Mucosa of gallbladder (tissue), 1 donor: ENCODE measurements around the gene OTC. TPM values are rescaled to one million over a fixed set of nuclear protein-coding genes. Genes with fewer than 3 reads are reported as not detected.
A peak's percentile ranks its signal among the peaks of the same experiment; 100 is the strongest.

ENCODE experiments used
- DNase-seq: peaks from one replicate; pipeline ENCODE4 v3.0.0-alpha.2; 2020; ENCODE audit warnings: low spot score
- total RNA-seq: library from RNA; stranded (reverse); gene quantifications from one replicate; pipeline ENCODE4 v1.2.1, GENCODE V29; 2021
- donor health status: DM: no; HTN: no; CAD: no.

The OTC gene
- 4.1 TPM for total RNA-seq

DNA sequence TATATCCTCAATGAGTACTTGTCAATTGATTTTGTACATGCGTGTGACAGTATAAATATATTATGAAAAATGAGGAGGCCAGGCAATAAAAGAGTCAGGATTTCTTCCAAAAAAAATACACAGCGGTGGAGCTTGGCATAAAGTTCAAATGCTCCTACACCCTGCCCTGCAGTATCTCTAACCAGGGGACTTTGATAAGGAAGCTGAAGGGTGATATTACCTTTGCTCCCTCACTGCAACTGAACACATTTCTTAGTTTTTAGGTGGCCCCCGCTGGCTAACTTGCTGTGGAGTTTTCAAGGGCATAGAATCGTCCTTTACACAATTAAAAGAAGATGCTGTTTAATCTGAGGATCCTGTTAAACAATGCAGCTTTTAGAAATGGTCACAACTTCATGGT is at the start of gene OTC:
Gene OTC (plus strand): TSS at position 243 of the 400 bp plus-strand sequence. CDS start 93 bp downstream, at position 336.
- no peak for DNase-seq

GRCh38 chrX:38304010-38304409 is 48.4 kb upstream of the OTC start:
- no peak for DNase-seq

- no peak for DNase-seq
Measured at GRCh38 chrX:38305971-38306370, 46.4 kb upstream of the OTC start.

- DNase-seq, result no peak
Measured at GRCh38 chrX:38311743-38312142, 40.7 kb upstream of the OTC start.

- DNase-seq, result no peak
Measured at GRCh38 chrX:38312436-38312835, 40.0 kb upstream of the OTC start.

GRCh38 chrX:38313190-38313589 is 39.2 kb upstream of the OTC start:
- no peak for DNase-seq

DNA sequence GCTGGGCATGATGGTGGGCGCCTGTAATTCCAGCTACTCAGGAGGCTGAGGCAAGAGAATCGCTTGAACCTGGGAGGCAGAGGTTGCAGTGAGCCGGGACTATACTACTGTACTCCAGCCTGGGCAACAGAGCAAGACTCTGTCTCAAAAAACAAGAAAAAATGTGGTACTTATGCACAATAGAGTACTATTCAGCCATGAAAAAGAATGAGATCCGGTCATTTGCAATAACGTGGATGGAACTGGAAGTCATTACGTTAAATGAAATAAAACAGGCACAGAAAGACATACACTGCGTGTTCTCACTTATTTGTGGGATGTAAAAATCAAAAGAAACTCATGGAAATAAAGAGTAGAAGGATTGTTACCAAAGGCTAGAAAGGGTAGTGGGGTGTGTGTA is 37.2 kb upstream of the OTC start:
- no peak for DNase-seq

DNA sequence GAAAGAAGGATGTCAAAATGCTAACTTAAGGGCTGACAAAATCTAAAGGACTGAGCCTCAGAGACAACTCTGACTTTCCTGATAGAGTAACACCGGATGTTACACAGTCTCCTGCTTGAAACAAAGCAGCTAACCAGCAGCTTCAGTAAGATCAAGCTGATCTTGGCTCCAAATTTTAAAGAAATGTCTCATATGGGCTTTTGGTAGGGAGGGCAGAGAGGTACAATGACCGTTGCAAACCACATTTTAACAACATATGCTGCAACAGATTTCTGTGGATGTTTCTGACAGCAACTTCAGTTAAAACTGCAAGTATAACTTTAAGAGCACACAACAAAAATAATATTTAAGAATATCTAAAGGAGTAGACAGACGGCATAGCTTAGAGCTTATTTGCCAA is 34.2 kb upstream of the OTC start:
- DNase-seq, result no peak

GRCh38 chrX:38318606-38319005 is 33.8 kb upstream of the OTC start:
- DNase-seq, result no peak

DNA sequence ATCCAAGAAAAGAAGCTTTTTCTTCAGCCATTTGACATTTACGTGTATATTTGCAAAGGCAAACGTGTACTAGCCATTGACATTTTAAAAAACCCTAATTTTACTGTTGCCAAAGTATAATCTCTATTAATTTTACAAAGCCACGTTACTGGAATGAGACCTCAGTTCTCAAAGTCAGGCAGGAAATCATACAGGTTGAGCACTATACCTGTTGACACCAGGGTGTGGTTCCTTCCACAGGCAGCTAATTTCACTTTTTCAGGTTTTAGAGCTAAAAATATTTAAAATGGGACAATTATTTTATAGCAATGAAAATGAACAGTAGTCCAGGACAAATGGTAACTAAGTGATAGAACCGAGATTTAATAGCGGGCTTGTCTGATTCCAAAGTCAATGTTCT is 31.6 kb upstream of the OTC start:
- no peak for DNase-seq

DNA sequence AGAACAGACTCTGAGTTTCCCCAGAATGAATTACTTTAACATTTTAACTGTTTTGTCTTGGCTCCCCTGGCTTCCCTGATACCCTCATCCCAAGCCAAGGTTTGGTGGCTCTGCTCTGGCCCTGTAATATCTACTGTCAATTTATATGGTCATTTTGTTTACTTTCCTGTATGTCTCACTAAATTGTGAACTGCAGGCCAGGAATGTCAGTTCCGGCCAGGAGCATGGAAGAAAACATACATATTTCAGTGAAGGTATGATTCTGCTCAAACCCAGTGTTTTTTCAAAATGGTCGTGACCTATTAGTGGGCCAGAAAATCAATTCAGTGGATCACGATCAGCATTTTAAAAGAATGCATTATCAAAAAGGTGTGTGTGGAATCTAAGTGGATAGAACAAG is 26.3 kb upstream of the OTC start:
- no peak for DNase-seq

GRCh38 chrX:38327007-38327774 is 25.2 kb upstream of the OTC start, which contains the start of gene RPGR:
Gene RPGR, minus strand, starts transcription at chrX:38327509. Its CDS starts 142 bp downstream, at chrX:38327367.
- DNase-seq, result peak; percentile 94

DNA sequence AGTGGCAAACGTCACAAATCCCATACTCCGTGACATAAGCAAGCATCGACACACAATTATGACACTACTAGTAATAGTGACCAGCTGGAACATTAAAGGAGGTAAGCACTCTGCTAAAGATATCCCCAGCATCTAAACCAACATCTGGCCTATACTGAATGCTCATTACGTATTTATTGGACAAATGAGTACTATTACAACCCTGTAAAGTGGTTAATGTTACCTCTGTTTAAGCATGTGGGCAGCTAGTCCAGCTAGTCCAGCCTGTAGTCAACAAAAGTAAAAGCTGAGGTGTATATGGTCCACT is 24.7 kb upstream of the OTC start:
- DNase-seq, result no peak

- DNase-seq, result no peak
Measured at GRCh38 chrX:38332505-38332904, 19.9 kb upstream of the OTC start.

- no peak for DNase-seq
Measured at GRCh38 chrX:38335382-38335781, 17.0 kb upstream of the OTC start.

DNA sequence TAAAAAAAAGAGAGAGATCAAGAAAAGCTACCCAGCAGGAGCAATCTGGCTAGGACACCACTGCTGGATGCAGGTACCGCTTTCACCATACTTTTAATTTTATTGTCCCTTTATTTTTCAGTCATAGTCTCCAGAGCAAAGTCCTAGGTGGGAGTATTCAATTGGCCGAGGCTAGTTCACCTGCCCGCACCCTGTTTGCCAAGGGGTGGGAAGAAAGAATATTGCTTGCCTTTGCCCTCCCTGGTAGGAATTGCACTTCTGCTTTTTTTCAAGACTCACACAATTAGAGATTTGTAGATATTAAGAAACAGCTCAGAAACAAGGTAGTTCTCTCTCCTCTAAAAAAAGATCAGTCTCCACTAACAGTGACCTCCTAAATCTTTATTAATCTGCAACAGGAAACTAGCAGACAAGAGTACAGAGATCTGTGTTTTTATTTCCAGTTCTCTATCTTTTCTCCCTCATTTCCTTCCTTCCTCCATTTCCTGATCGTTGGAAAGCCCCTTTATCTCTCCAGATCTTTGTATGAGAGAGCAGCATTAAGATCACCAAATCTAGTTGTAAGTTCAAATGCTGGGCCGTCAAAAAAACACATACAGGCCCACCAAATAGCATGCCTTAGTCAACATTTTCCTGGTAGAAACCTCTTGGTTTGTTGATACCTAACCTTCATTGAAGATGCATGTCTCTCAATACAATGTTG is 15.7 kb upstream of the OTC start:
- DNase-seq, result no peak

- no peak for DNase-seq
Measured at GRCh38 chrX:38341442-38341841, 11.0 kb upstream of the OTC start.

GRCh38 chrX:38342853-38343778 is 9.3 kb upstream of the OTC start:
- peak; percentile 52 for DNase-seq

- DNase-seq, result no peak
Measured at GRCh38 chrX:38346150-38346549, 6.3 kb upstream of the OTC start.

DNA sequence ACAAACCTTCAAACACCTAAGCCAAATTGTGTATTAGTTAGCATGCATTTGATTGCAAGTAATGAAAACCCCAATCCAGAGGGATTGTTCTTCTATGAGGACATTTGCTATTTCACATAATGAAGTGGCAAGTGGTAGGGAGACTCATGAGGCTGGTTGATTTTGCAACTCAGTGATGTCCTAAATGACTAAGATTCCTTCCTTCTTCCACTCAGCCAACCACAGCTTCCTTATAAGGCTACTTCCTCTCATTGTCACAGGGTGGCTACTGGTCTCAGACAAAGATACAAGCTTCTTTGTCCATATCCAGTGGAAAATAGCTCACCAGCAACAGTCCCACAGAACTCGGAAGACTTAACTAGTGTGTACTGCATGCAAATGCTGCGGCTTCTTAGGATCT is 5.3 kb upstream of the OTC start:
- DNase-seq, result peak; percentile 20

- no peak for DNase-seq
Measured at GRCh38 chrX:38351346-38351745, 1.1 kb upstream of the OTC start.

- DNase-seq, result no peak
Measured at GRCh38 chrX:38356401-38356800, 4.0 kb downstream of the OTC start.
